ENCODE data around the gene UCP3. TPM values are rescaled to one million over a fixed set of nuclear protein-coding genes. Genes with fewer than 3 reads are reported as not detected.

The UCP3 gene
- total and polyA plus RNA-seq, 2 donors (not counting 1 experiment from before 2014, with no cell fraction given) = 8.9 to 11.0 TPM

DNA sequence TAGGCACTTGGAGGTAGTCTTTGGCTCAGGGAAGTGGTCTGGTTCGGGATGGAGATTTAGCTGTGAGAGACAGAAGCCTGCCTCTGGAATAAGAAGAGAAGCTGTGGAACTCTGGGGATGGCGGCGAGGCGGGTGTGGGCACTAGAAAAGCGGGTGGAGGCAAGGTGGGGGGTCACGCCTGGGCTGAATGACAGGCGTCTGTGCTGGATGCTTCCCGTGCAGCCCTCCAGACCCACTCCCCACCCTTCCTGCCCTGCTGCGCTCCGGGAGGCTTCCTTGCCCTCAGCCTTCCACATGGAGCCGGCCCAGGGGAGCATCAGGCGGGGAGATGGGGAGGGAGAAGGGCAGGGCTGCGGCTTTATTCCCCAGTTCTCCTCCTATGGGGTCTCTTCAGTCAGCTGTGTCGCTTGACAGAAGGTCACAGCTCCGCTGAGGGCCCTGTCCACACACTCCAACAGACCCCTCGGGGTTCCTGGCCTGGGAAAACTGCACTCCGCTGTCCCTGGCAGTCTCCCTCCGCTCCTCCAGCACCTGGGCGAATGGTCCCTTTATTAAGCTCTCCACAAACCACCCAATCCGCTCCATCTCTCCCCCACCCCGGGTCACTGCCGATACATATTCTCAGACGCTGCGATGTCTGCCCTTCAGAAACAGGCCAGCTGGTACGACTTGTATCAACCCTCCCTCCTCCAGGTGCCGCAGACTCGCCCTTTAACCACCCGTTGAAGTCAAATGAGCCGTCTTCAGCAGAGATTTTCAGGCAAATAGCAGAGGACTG lies 51.8 kb downstream of the UCP3 start:
- Histone ChIP-seq H3K9ac (ENCODE audit: low read length) (no peak overlapping the region), H3K4me1 (ENCODE audit: control insufficient read depth in 2 of 2, insufficient read depth in 2 of 2, low read length in 2 of 2) (peaks cover 0 to 4% of the 10 kb centered on the region in 2 donors), H4K20me1 (ENCODE audit: control insufficient read depth, insufficient read depth, low read length, poor library complexity, severe bottlenecking) (no peaks in the 10 kb centered on the region), H3K9me3 (ENCODE audit: control extremely low read depth in 1 of 3, control insufficient read depth in 2 of 3, insufficient read depth in 1 of 3, low read length in 2 of 3) (no peaks in the 10 kb centered on the region), H3K36me3 (replicated peaks in 1 of 2; ENCODE audit: control extremely low read depth in 1 of 2, control insufficient read depth in 1 of 2, extremely low read depth in 1 of 2, insufficient read depth in 2 of 2, low read length in 1 of 2) (no peaks in the 10 kb centered on the region), H3K27me3 (replicated peaks in 1 of 4; ENCODE audit: control extremely low read depth in 1 of 4, control insufficient read depth in 3 of 4, insufficient read depth in 4 of 4, low read length in 3 of 4) (peaks cover 0 to 15% (median 0%) of the 10 kb centered on the region in 4 experiments), H3K79me2 (ENCODE audit: control insufficient read depth, insufficient read depth, low read length) (no peaks in the 10 kb centered on the region), H2AFZ (ENCODE audit: insufficient read depth, low read depth, low read length, poor library complexity, severe bottlenecking) (peak overlapping the region; percentile 10), H3K4me2 (replicated peaks; ENCODE audit: low read depth, low read length, poor library complexity, severe bottlenecking) (peak overlapping the region; percentile 52), H3K27ac (ENCODE audit: low read length in 2 of 2) (no peak overlapping the region), H3K4me3 (ENCODE audit: control extremely low read depth in 1 of 5, extremely low read depth in 1 of 5, insufficient read depth in 1 of 5, low read depth in 2 of 5, low read length in 4 of 5) (no peak overlapping the region)
- ATAC-seq (ENCODE audit: low read depth) (no peak), DNase-seq (no peak)
- ChIA-PET POLR2A (no interaction called here), CTCF (no interaction called here)
- Mint-ChIP-seq H3K27me3 (peaks cover 16% of the 10 kb centered on the region), H3K27ac (no peak overlapping the region), H3K4me1 (peaks cover 7% of the 10 kb centered on the region), H3K4me3 (peak overlapping the region; percentile 67), H3K9me3 (ENCODE audit: insufficient read depth) (no peaks in the 10 kb centered on the region)
- intact Hi-C loops (cut with micrococcal nuclease) = no loop called here
- WGBS (ENCODE audit: insufficient coverage) = 52% methylated on average over 19 of the region's 29 CpGs
- TF ChIP-seq CTCF (IDR thresholded peaks at IDR 0.05) = no peak
- TF ChIP-seq EZH2 (IDR thresholded peaks at IDR 0.05; ENCODE audit: borderline replicate concordance, insufficient read depth, low read depth, low read length, poor library complexity, severe bottlenecking) = no peak

GRCh38 chr11:73951797-73952196 lies 57.1 kb downstream of the UCP3 start:
- Histone ChIP-seq H3K9ac (ENCODE audit: low read length) (no peak overlapping the region), H4K20me1 (ENCODE audit: control insufficient read depth, insufficient read depth, low read length, poor library complexity, severe bottlenecking) (no peaks in the 10 kb centered on the region), H3K4me1 (ENCODE audit: control insufficient read depth in 2 of 2, insufficient read depth in 2 of 2, low read length in 2 of 2) (no peaks in the 10 kb centered on the region), H3K79me2 (ENCODE audit: control insufficient read depth, insufficient read depth, low read length) (no peaks in the 10 kb centered on the region), H3K27ac (ENCODE audit: low read length in 2 of 2) (no peak overlapping the region), H3K9me3 (ENCODE audit: control extremely low read depth in 1 of 3, control insufficient read depth in 2 of 3, insufficient read depth in 1 of 3, low read length in 2 of 3) (no peaks in the 10 kb centered on the region), H2AFZ (ENCODE audit: insufficient read depth, low read depth, low read length, poor library complexity, severe bottlenecking) (no peak overlapping the region), H3K27me3 (replicated peaks in 1 of 4; ENCODE audit: control extremely low read depth in 1 of 4, control insufficient read depth in 3 of 4, insufficient read depth in 4 of 4, low read length in 3 of 4) (peaks cover 0 to 3% (median 0%) of the 10 kb centered on the region in 4 experiments), H3K4me2 (replicated peaks; ENCODE audit: low read depth, low read length, poor library complexity, severe bottlenecking) (no peak overlapping the region), H3K4me3 (ENCODE audit: control extremely low read depth in 1 of 5, extremely low read depth in 1 of 5, insufficient read depth in 1 of 5, low read depth in 2 of 5, low read length in 4 of 5) (no peak overlapping the region), H3K36me3 (replicated peaks in 1 of 2; ENCODE audit: control extremely low read depth in 1 of 2, control insufficient read depth in 1 of 2, extremely low read depth in 1 of 2, insufficient read depth in 2 of 2, low read length in 1 of 2) (no peaks in the 10 kb centered on the region)
- no peaks in the 10 kb centered on the region for H3K9me3 Mint-ChIP-seq (ENCODE audit: insufficient read depth)
- peaks cover 9% of the 10 kb centered on the region for H3K27me3 Mint-ChIP-seq
- POLR2A ChIA-PET = no interaction called here
- H3K27ac Mint-ChIP-seq = no peak overlapping the region
- no peak for TF ChIP-seq CTCF (IDR thresholded peaks at IDR 0.05)
- no peak for TF ChIP-seq EZH2 (IDR thresholded peaks at IDR 0.05; ENCODE audit: borderline replicate concordance, insufficient read depth, low read depth, low read length, poor library complexity, severe bottlenecking)
- DNase-seq = no peak
- intact Hi-C loops (cut with micrococcal nuclease) = no loop called here
- H3K4me1 Mint-ChIP-seq = peaks cover 1% of the 10 kb centered on the region
- H3K4me3 Mint-ChIP-seq = no peak overlapping the region
- CTCF ChIA-PET = interaction anchor here (0.6 kb wide), 1 partner anchor 105 kb away, joined by 3 read pairs; no protein-coding TSS in a partner anchor
- ATAC-seq (ENCODE audit: low read depth) = no peak
- no CpG with 5 or more reads among the region's 7 CpGs for WGBS (ENCODE audit: insufficient coverage)

Measured in B cell (primary cell).